Activated naive CD4-positive, alpha-beta T cell treated with anti-CD3 and anti-CD28 coated beads, Interleukin-2, amount 10 ng/mL, durations not matched to agents 7 days and 5 days (primary cell): ENCODE measurements around the gene OR2B2.
A peak's percentile ranks its signal among the peaks of the same experiment; 100 is the strongest.
"Not testable (repeated sequence)": the region's sequence is repeated elsewhere in the genome, so short reads cannot be mapped to it uniquely, and the experiment has no call there.

Experiments used
- CTCF ChIA-PET: fragments of 350-600 bp; sonication (Branson Sonifier 250); formaldehyde crosslinking; loops from one replicate; lab custom pipeline; 2021; ENCODE audit warnings: antibody characterized with exemption; lab: Charles Lee
- DNase-seq: peaks from one replicate; pipeline ENCODE4 v3.0.0-alpha.2; 2020
- H3K27ac Mint-ChIP-seq: one replicate; pipeline ENCODE4 v1.8.0; 2021; ENCODE audit warnings: mild to moderate bottlenecking, moderate library complexity, mixed read lengths
- H3K27me3 Mint-ChIP-seq: one replicate; pipeline ENCODE4 v1.8.0; 2021; ENCODE audit warnings: mild to moderate bottlenecking, mixed read lengths
- H3K36me3 Mint-ChIP-seq: one replicate; pipeline ENCODE4 v1.8.0; 2021; ENCODE audit warnings: mixed read lengths
- H3K4me1 Mint-ChIP-seq: one replicate; pipeline ENCODE4 v1.8.0; 2021; ENCODE audit warnings: mixed read lengths
- H3K4me3 Mint-ChIP-seq: one replicate; pipeline ENCODE4 v1.8.0; 2021; ENCODE audit warnings: mild to moderate bottlenecking, moderate library complexity, mixed read lengths
- H3K9me3 Mint-ChIP-seq: one replicate; pipeline ENCODE4 v1.8.0; 2021; ENCODE audit warnings: mixed read lengths

Gene OR2B2

GRCh38 chr6:27900197-27900596 lies 12.0 kb downstream of the OR2B2 start:
- peaks cover 35% of the 10 kb centered on the region for H3K4me1 Mint-ChIP-seq
- H3K4me3 Mint-ChIP-seq, H3K27me3 Mint-ChIP-seq, CTCF ChIA-PET, H3K9me3 Mint-ChIP-seq, H3K27ac Mint-ChIP-seq, H3K36me3 Mint-ChIP-seq, DNase-seq: not testable (repeated sequence)

- H3K36me3 Mint-ChIP-seq, result peaks cover 2% of the 10 kb centered on the region
- H3K27ac Mint-ChIP-seq, result no peak overlapping the region
- DNase-seq, result no peak
- no peaks in the 10 kb centered on the region for H3K9me3 Mint-ChIP-seq
- no peak overlapping the region for H3K4me3 Mint-ChIP-seq
- peaks cover 35% of the 10 kb centered on the region for H3K4me1 Mint-ChIP-seq
- peaks cover 4% of the 10 kb centered on the region for H3K27me3 Mint-ChIP-seq
- CTCF ChIA-PET, result no interaction called here
These were observed 12.7 kb downstream of the OR2B2 start for GRCh38 chr6:27899543-27899942.

GRCh38 chr6:27897580-27898206 lies 14.5 kb downstream of the OR2B2 start:
- CTCF ChIA-PET, result interaction anchor here (2.3 to 5.3 kb wide), 3 partner anchors 30 to 458 kb away, joined by 12 to 47 read pairs (median 16); a partner anchor contains a TSS
- Mint-ChIP-seq H3K4me3 (no peak overlapping the region), H3K9me3 (no peaks in the 10 kb centered on the region), H3K27me3 (no peaks in the 10 kb centered on the region), H3K27ac (no peak overlapping the region), H3K36me3 (peaks cover 7% of the 10 kb centered on the region), H3K4me1 (peaks cover 25% of the 10 kb centered on the region)
- no peak for DNase-seq

- DNase-seq, result no peak
- Mint-ChIP-seq H3K27me3 (no peaks in the 10 kb centered on the region), H3K27ac (no peak overlapping the region), H3K36me3 (peaks cover 8% of the 10 kb centered on the region), H3K9me3 (no peaks in the 10 kb centered on the region), H3K4me3 (no peak overlapping the region), H3K4me1 (peaks cover 28% of the 10 kb centered on the region)
- CTCF ChIA-PET, result interaction anchor here (0.6 to 5.3 kb wide), 12 partner anchors 9 to 734 kb away, joined by 3 to 47 read pairs (median 8); a partner anchor contains a TSS
These were observed 15.8 kb downstream of the OR2B2 start for GRCh38 chr6:27896398-27896796.

GRCh38 chr6:27894839-27895762 lies 17.1 kb downstream of the OR2B2 start:
- Mint-ChIP-seq H3K27ac (no peak overlapping the region), H3K36me3 (peaks cover 8% of the 10 kb centered on the region), H3K4me3 (no peak overlapping the region), H3K27me3 (no peaks in the 10 kb centered on the region), H3K9me3 (no peaks in the 10 kb centered on the region), H3K4me1 (peaks cover 33% of the 10 kb centered on the region)
- peak; percentile 74 for DNase-seq
- CTCF ChIA-PET, result interaction anchor here (0.6 to 5.3 kb wide), 16 partner anchors 27 to 768 kb away, joined by 3 to 47 read pairs (median 5); a partner anchor contains a TSS

GRCh38 chr6:27893836-27894807 lies 18.1 kb downstream of the OR2B2 start:
- DNase-seq, result peak; percentile 90
- Mint-ChIP-seq H3K4me1 (peaks cover 42% of the 10 kb centered on the region), H3K27me3 (no peaks in the 10 kb centered on the region), H3K4me3 (no peak overlapping the region), H3K9me3 (no peaks in the 10 kb centered on the region), H3K36me3 (peaks cover 8% of the 10 kb centered on the region), H3K27ac (no peak overlapping the region)
- CTCF ChIA-PET, result interaction anchor here (0.7 to 5.3 kb wide), 14 partner anchors 26 to 767 kb away, joined by 3 to 47 read pairs (median 6); a partner anchor contains a TSS

- CTCF ChIA-PET, result interaction anchor here (0.9 to 5.3 kb wide), 7 partner anchors 25 to 462 kb away, joined by 3 to 47 read pairs (median 5); a partner anchor contains a TSS
- Mint-ChIP-seq H3K27me3 (no peaks in the 10 kb centered on the region), H3K4me3 (no peak overlapping the region), H3K9me3 (no peaks in the 10 kb centered on the region), H3K36me3 (peaks cover 8% of the 10 kb centered on the region), H3K27ac (no peak overlapping the region), H3K4me1 (peaks cover 50% of the 10 kb centered on the region)
- DNase-seq, result peak; percentile 96
These were observed 18.9 kb downstream of the OR2B2 start for GRCh38 chr6:27893059-27893835.

- Mint-ChIP-seq H3K27me3 (no peaks in the 10 kb centered on the region), H3K4me3 (no peak overlapping the region), H3K27ac (no peak overlapping the region), H3K4me1 (peaks cover 56% of the 10 kb centered on the region), H3K36me3 (peaks cover 8% of the 10 kb centered on the region), H3K9me3 (no peaks in the 10 kb centered on the region)
- DNase-seq, result no peak
- CTCF ChIA-PET, result interaction anchor here (0.9 to 5.3 kb wide), 4 partner anchors 25 to 78 kb away, joined by 3 to 47 read pairs (median 4); a partner anchor contains a TSS
These were observed 19.5 kb downstream of the OR2B2 start for GRCh38 chr6:27892649-27893058.

GRCh38 chr6:27891320-27891875 lies 20.8 kb downstream of the OR2B2 start:
- Mint-ChIP-seq H3K27me3 (no peaks in the 10 kb centered on the region), H3K27ac (no peak overlapping the region), H3K36me3 (peaks cover 8% of the 10 kb centered on the region), H3K9me3 (no peaks in the 10 kb centered on the region), H3K4me1 (peaks cover 51% of the 10 kb centered on the region), H3K4me3 (no peak overlapping the region)
- DNase-seq, result no peak
- CTCF ChIA-PET, result interaction anchor here (1.3 kb wide), 1 partner anchor 19 kb away, joined by 6 read pairs; a partner anchor contains a TSS

- Mint-ChIP-seq H3K4me1 (peaks cover 45% of the 10 kb centered on the region), H3K4me3 (no peak overlapping the region), H3K27ac (no peak overlapping the region), H3K36me3 (peaks cover 8% of the 10 kb centered on the region), H3K9me3 (no peaks in the 10 kb centered on the region), H3K27me3 (no peaks in the 10 kb centered on the region)
- CTCF ChIA-PET, result interaction anchor here (0.6 to 1.3 kb wide), 3 partner anchors 16 to 68 kb away, joined by 3 to 6 read pairs (median 4); a partner anchor contains a TSS
- DNase-seq, result peak; percentile 91
These were observed 21.5 kb downstream of the OR2B2 start for GRCh38 chr6:27890445-27891319.

GRCh38 chr6:27889628-27890444 lies 22.4 kb downstream of the OR2B2 start:
- Mint-ChIP-seq H3K36me3 (peaks cover 8% of the 10 kb centered on the region), H3K4me3 (no peak overlapping the region), H3K27ac (no peak overlapping the region), H3K4me1 (peaks cover 45% of the 10 kb centered on the region), H3K27me3 (no peaks in the 10 kb centered on the region), H3K9me3 (no peaks in the 10 kb centered on the region)
- CTCF ChIA-PET, result interaction anchor here (0.6 to 1.3 kb wide), 2 partner anchors 18 to 67 kb away, joined by 3 to 6 read pairs; a partner anchor contains a TSS
- DNase-seq, result no peak
